Measurements from ENCODE around the gene AJAP1.

DNA sequence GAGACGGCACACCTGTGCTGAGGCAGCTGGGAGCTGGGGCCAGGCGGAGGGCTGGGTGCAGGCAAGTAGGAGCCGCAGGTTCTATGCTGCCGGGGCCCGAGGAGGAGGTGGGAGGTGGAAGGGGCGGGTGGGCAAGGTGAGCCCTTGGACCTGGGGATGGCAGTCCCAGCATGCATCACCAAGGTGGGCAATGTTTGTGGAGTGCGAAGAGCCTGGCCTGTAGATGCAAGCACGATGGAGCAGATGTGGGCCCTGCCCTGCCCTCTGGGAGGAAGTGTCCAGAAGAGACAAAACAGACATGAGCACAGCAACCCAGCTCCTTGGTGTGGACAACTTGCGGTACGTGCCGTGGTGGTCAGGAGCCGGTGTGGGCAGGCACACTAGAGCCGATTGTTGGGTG, 28.3 kb upstream of the AJAP1 start:
- TF ChIP-seq CTCF (IDR thresholded peaks at IDR 0.05) (no peak), POLR2A (IDR thresholded peaks at IDR 0.05) (no peak)
